ENCODE results near the gene WNK2.

Gene WNK2

DNA sequence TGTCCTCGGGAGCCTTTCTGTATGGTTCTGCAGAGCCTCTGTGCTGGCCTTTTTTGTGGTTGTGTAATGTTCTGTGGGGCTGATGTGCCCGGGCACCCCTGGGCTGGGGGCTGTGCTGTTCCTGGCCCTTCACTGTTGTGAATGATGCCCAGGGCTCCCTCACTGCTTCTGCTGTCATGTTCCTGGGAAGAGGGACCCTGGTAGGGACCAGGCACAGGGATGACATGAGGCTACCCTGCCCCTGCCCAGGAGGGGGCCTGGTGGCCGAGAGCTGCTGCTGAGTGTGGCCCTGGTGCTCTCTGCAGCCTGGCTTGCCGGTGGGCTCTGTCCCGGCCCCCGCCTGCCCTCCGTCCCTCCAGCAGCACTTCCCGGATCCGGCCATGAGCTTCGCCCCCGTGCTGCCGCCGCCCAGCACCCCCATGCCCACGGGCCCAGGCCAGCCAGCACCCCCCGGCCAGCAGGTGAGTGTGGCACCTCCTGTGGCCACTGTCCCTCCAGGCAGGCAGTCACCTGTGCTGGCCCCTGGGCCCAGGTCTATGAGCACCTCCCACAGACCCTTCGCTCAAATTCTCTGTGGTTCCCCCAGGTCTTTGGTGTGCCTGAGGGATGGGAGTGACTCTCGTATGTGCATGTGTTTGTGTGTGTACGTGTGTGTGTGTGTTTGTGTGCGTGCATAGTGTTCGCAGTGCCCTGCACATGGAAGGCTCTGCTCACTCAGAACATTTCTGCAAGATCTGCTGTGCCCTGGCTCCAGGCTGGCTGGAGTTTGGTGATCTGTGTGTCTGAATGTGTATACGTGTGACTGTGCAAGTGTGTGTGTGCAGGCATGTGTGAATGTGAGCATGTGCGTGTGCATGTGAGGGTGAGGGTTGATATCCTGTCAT is 72.3 kb downstream of the WNK2 start:
- Mint-ChIP-seq H3K4me3 (no peak overlapping the region), H3K4me1 (peaks cover 0 to 1% of the 10 kb centered on the region in 2 donors), H3K9me3 (no peaks in the 10 kb centered on the region), H3K27ac (no peak overlapping the region), H3K36me3 (no peaks in the 10 kb centered on the region), H3K27me3 (peaks cover 0 to 4% of the 10 kb centered on the region in 2 donors)
- DNase-seq, result no peak
- no peak for ATAC-seq (replicated peaks)

DNA sequence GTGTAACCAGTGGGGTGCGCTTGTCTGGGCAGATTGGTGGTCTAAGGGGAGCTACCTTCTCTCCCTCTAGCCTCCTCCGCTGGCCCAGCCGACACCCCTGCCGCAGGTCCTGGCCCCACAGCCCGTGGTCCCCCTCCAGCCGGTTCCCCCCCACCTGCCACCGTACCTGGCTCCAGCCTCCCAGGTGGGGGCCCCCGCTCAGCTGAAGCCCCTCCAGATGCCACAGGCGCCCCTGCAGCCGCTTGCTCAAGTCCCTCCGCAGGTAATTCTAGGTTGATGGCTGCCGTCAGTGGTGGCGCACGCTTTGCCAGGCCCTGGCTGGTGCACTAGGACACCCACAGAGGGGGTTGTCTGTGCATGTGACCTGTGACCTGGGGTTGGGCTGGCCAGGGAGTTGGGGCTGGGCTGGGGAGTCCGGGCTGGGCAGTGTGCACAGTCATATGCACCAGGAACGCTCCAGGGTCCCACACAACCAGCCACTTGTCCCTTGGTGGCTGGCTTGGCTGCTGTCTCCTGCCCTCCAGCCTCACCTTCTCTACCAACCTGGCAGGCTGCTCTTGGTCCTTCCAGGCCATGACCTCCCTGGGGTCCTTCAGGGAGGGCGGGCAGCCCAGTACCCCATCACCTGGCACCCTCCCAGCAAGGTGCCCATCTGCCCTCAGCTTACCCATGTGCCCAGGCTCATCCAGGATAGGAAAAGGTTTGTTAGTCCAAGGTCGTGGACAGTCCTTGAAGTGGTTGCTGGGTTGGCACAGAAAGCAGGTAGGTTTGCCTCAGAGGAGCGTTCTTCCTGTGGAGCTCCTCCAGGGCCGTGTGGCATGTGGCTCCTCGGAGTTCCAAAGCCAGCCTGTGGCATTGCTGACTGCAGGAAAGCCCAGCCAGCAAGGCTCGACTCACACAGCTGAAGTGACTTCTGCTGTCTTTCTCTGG is 73.2 kb downstream of the WNK2 start:
- Mint-ChIP-seq H3K4me1 (peaks cover 0 to 1% of the 10 kb centered on the region in 2 donors), H3K36me3 (no peaks in the 10 kb centered on the region), H3K27me3 (peaks cover 0 to 4% of the 10 kb centered on the region in 2 donors), H3K9me3 (no peaks in the 10 kb centered on the region), H3K4me3 (no peak overlapping the region), H3K27ac (no peak overlapping the region)
- DNase-seq (no peak), ATAC-seq (replicated peaks) (no peak)

DNA sequence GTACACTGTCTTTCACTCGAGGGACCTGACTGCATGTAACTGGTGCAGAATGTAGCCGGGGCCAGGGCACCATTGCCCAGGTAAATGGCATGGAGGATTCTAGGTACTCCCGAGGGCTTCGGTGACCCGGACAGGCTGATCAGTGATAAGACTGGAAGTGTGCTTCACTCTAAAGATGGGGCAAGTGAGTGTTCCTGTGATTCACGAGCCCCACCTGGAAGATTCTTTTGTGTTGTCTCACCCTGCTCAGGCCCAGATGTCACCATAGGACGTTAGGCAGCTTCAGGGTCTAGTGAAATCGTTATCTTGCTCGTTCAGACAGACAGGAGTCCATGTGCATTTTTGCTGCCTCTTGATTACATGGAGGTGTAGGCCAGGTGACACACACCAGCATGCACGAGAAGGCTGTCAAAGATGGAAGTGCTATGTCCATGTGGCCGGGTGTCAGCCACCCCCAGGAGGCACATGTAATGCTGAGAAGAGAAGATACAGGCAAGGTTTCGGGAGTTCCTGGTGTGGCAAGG is 73.9 kb downstream of the WNK2 start:
- Mint-ChIP-seq H3K27ac (no peak overlapping the region), H3K4me1 (peaks cover 0 to 1% of the 10 kb centered on the region in 2 donors), H3K27me3 (peaks cover 0 to 4% of the 10 kb centered on the region in 2 donors), H3K9me3 (no peaks in the 10 kb centered on the region), H3K4me3 (no peak overlapping the region), H3K36me3 (no peaks in the 10 kb centered on the region)
- DNase-seq (no peak), ATAC-seq (replicated peaks) (no peak)

DNA sequence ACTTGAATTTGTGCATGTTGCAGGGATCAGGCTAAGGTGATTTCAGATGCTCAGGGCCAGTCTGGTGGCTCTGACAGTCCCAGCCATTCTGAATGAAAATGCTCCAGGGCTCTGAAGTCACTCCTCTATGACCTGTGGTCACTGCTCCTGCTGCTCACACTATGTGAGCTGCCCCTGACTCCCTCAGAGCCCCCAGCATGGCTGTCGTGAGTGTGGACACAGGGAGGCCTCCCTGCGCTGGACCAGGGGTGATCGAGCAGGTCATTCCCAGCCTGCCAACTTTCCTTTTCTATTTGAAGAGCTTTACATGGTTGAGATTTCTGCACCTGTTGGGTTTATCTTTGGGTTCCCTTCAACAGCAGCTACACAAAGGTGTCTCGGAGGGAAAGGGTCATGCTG is 74.5 kb downstream of the WNK2 start:
- H3K4me3 Mint-ChIP-seq, result no peak overlapping the region
- peaks cover 0 to 1% of the 10 kb centered on the region in 2 donors for H3K4me1 Mint-ChIP-seq
- no peak for ATAC-seq (replicated peaks)
- H3K27me3 Mint-ChIP-seq, result peaks cover 0 to 4% of the 10 kb centered on the region in 2 donors
- no peak overlapping the region for H3K27ac Mint-ChIP-seq
- no peaks in the 10 kb centered on the region for H3K9me3 Mint-ChIP-seq
- H3K36me3 Mint-ChIP-seq, result no peaks in the 10 kb centered on the region
- DNase-seq, result no peak

DNA sequence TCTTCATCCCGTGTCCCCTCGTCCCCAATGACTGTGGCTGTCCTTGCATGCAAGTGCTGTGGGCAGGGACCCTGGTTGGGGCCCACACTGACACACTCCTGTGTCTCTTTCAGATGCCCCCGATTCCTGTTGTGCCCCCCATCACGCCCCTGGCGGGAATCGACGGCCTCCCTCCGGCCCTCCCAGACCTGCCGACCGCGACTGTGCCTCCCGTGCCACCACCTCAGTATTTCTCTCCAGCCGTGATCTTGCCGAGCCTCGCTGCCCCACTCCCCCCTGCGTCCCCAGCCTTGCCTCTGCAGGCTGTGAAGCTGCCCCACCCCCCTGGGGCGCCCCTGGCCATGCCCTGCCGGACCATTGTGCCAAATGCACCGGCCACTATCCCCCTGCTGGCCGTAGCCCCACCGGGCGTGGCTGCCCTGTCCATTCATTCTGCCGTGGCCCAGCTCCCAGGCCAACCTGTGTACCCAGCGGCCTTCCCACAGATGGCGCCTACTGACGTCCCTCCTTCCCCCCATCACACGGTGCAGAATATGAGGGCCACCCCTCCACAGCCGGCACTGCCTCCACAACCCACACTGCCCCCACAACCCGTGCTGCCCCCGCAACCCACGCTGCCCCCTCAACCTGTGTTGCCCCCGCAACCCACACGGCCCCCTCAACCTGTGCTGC is 75.0 kb downstream of the WNK2 start:
- Mint-ChIP-seq H3K9me3 (no peaks in the 10 kb centered on the region), H3K27ac (no peak overlapping the region), H3K4me3 (no peak overlapping the region), H3K36me3 (no peaks in the 10 kb centered on the region), H3K4me1 (peaks cover 0 to 1% of the 10 kb centered on the region in 2 donors), H3K27me3 (peaks cover 0 to 4% of the 10 kb centered on the region in 2 donors)
- no peak for ATAC-seq (replicated peaks)
- DNase-seq, result no peak

- Mint-ChIP-seq H3K4me1 (peaks cover 0 to 1% of the 10 kb centered on the region in 2 donors), H3K27me3 (peaks cover 0 to 4% of the 10 kb centered on the region in 2 donors), H3K27ac (no peak overlapping the region), H3K4me3 (no peak overlapping the region), H3K9me3 (no peaks in the 10 kb centered on the region), H3K36me3 (no peaks in the 10 kb centered on the region)
- no peak for DNase-seq
- no peak for ATAC-seq (replicated peaks)
Measured at GRCh38 chr9:93259490-93260262, 75.7 kb downstream of the WNK2 start.

DNA sequence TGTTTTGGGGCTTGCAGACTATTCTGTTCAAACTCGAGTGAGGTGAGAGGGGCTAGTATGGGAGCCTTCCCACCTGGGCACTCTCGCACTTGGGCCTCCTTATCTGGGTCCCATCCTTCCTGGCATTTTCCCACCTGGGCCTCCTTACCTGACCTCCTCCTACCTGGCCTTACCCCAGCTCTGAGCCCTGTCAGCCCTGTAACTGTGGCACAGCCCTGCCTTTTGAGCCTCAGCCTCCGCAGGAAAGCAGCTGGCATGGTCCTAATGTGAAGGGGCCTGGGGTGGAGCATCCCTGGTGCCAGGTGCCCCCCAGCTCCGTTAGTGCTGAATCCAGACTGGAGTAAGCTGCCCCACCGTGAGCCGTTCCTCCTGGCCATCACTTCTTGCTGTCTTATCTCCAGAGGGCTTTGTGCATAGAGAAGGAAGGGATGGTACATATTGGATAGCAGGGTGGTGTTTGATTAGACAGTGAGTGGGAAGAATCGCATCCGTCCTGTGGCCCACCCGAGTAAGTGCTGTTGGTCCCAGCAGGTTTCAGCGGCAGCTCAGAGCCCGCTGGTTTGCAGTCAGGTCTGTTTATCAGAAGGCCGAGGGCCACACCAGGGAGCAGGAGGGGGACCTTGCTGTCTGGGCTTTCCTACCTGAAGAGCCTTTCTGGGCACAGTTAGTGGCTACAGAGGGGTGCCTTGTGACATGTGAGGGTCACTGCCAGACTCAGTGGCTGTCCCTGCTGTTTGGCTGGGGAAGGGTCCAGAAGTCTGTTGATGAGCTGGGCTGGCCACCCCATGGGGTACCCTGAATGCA is 76.5 kb downstream of the WNK2 start:
- H3K4me3 Mint-ChIP-seq, result no peak overlapping the region
- no peaks in the 10 kb centered on the region for H3K36me3 Mint-ChIP-seq
- no peak overlapping the region for H3K27ac Mint-ChIP-seq
- peaks cover 0 to 1% of the 10 kb centered on the region in 2 donors for H3K4me1 Mint-ChIP-seq
- peaks cover 0 to 3% of the 10 kb centered on the region in 2 donors for H3K27me3 Mint-ChIP-seq
- no peaks in the 10 kb centered on the region for H3K9me3 Mint-ChIP-seq
- DNase-seq (no peak), ATAC-seq (replicated peaks) (no peak)

DNA sequence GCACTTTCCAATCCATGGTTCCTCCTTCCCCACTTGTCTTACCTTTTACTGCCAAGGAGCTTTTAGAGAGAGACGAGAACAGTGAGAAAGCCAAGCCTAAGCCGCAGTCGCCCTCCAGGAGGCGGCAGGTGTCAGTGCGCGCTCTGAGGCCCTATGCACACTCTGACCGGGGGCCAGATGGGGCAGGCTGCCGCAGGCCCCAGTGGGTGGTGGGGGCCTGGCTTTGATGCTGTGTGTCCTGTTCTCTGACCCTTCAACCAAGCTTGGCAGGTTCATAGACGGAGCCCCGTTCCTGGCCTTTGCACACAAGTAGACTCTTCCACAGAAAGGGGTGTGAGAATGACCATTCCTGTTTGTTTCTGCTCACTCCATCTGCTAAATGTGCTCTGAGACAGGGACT is 77.3 kb downstream of the WNK2 start:
- Mint-ChIP-seq H3K9me3 (no peaks in the 10 kb centered on the region), H3K4me3 (no peak overlapping the region), H3K36me3 (no peaks in the 10 kb centered on the region), H3K27me3 (no peaks in the 10 kb centered on the region), H3K4me1 (peaks cover 0 to 1% of the 10 kb centered on the region in 2 donors), H3K27ac (no peak overlapping the region)
- ATAC-seq (replicated peaks), result no peak
- DNase-seq, result no peak

GRCh38 chr9:93261735-93262523 is 78.0 kb downstream of the WNK2 start:
- Mint-ChIP-seq H3K4me3 (no peak overlapping the region), H3K4me1 (peaks cover 0 to 1% of the 10 kb centered on the region in 2 donors), H3K9me3 (no peaks in the 10 kb centered on the region), H3K27ac (no peak overlapping the region), H3K36me3 (no peaks in the 10 kb centered on the region), H3K27me3 (no peaks in the 10 kb centered on the region)
- DNase-seq (no peak), ATAC-seq (replicated peaks) (no peak)

GRCh38 chr9:93262537-93263310 is 78.8 kb downstream of the WNK2 start:
- Mint-ChIP-seq H3K4me1 (peaks cover 6% of the 10 kb centered on the region in 2 donors), H3K9me3 (no peaks in the 10 kb centered on the region), H3K4me3 (no peak overlapping the region), H3K27ac (no peak overlapping the region), H3K27me3 (no peaks in the 10 kb centered on the region), H3K36me3 (no peaks in the 10 kb centered on the region)
- ATAC-seq (replicated peaks) (no peak), DNase-seq (no peak)

DNA sequence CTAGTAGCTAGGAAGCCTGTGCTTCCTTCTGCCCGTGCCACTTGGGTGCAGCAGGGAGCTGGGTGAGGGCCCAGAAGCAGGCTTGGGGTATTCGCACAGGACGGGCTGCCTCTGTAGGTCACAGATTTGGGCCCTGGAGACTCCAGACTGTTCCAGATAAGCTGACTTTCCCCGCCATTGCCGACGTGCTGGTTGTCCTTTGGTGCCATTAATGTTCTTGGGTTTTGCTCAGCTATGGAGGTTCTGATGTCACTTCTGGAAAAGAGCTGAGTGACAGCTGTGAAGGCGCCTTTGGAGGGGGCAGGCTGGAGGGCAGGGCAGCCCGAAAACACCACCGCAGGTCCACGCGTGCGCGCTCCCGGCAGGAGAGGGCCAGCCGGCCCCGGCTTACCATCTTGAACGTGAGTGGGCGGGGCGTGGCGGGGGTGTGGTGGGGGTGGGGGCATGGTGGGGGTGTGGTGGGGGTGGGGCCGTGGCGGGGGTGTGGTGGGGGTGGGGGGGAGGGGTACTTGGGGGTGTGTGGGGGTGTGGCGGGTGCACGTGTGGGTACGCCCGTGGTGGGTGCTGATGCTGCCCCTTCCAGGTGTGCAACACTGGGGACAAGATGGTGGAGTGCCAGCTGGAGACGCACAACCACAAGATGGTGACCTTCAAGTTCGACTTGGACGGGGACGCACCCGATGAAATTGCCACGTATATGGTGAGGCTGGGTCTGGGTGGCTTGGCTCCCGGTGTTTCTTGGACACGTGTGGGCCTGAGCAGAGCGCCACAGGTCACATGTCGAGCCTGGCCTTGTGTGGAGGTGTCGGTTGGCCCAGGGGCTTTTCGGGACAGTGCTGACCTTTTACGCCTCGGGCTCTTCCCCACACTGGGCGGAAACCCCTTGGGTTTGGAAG is 79.6 kb downstream of the WNK2 start:
- ATAC-seq (replicated peaks) (no peak), DNase-seq (no peak)
- Mint-ChIP-seq H3K27me3 (no peaks in the 10 kb centered on the region), H3K4me1 (peaks cover 9 to 15% of the 10 kb centered on the region in 2 donors), H3K27ac (no peak overlapping the region), H3K9me3 (no peaks in the 10 kb centered on the region), H3K4me3 (no peak overlapping the region), H3K36me3 (no peaks in the 10 kb centered on the region)

Data from stimulated activated naive B cell treated with anti-CD40 and anti-IgM and Interleukin-4, amounts not matched to agents 10 μg/mL and 1 μg/mL and 100 μg/mL, for 72 hours (primary cell).